Gastrocnemius medialis (tissue), 4 donors: ENCODE results near the gene APOL6.

Source experiments
- POLR2A ChIP-seq, 2 donors: fragments of 450-650 bp; IDR thresholded peaks; one replicate each; pipeline ENCODE4 v1.6.1; 2017; ENCODE audit warnings: antibody characterized with exemption in 2 of 2, mild to moderate bottlenecking in 2 of 2, moderate library complexity in 2 of 2
- TF ChIP-seq, protein P1 (sequence below), 5 experiments: fragments of 450-650 bp in 3 of 5; fragments of 200-600 bp in 2 of 5; sonication (generic) in 2 of 5; IDR thresholded peaks in 4 of 5; conservative IDR thresholded peaks in 1 of 5; 1 replicate in 4 of 5; 2 replicates in 1 of 5; pipeline ENCODE4 v1.5.1; 2016 to 2019; ENCODE audit warnings: antibody characterized with exemption in 5 of 5, mild to moderate bottlenecking in 3 of 5, moderate library complexity in 3 of 5

DNA sequence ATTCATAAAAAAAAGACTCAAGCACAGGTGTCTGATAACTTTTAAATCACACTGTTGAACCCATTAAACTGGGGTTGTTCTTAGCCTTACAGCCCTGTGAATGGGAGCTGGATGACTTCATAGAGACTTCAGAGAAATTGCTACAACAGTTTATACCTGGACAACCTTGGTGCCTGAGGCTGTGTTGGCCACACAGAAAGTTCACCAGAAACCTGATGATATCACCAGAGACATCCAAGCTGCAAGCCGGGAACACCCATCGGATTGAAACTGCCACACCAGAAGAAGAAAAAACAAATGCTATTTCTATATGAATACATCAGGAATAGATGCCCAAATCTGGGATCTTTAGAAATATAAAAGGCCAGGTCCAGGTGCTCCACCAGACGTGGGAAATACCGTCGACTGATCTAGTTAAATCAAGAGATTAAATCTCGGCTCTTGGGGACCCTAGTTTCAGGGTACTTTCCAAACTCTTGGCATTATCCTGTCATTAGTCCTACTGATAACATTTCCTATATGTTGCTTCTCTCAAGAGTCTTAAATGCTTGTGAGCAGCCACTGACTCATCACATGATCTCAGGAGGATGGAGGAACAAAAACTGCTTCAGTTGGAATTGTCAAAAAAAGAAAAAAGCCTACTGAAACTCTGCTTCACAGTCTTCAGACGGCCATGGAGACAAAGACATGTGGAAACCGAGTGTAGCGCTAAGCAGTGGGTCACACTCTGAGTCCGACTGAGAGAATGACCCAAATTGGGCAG, 40.8 kb downstream of the APOL6 start:
- TF ChIP-seq, protein P1, sequence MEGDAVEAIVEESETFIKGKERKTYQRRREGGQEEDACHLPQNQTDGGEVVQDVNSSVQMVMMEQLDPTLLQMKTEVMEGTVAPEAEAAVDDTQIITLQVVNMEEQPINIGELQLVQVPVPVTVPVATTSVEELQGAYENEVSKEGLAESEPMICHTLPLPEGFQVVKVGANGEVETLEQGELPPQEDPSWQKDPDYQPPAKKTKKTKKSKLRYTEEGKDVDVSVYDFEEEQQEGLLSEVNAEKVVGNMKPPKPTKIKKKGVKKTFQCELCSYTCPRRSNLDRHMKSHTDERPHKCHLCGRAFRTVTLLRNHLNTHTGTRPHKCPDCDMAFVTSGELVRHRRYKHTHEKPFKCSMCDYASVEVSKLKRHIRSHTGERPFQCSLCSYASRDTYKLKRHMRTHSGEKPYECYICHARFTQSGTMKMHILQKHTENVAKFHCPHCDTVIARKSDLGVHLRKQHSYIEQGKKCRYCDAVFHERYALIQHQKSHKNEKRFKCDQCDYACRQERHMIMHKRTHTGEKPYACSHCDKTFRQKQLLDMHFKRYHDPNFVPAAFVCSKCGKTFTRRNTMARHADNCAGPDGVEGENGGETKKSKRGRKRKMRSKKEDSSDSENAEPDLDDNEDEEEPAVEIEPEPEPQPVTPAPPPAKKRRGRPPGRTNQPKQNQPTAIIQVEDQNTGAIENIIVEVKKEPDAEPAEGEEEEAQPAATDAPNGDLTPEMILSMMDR (IDR thresholded peaks at IDR 0.05 in 4 of 5, conservative IDR thresholded peaks at IDR 0.05 in 1 of 5) = no peak
- no peak for TF ChIP-seq POLR2A (IDR thresholded peaks at IDR 0.05)
